HG02938 (cell line): ENCODE measurements around the gene UMODL1.

Source experiments
- ATAC-seq: cut with Tn5 transposase; IDR thresholded peaks from one replicate; pipeline ENCODE4 v1.9.1; 2021; ENCODE audit warnings: mild to moderate bottlenecking, moderate library complexity; ENCODE audit not compliant: unreplicated experiment

UMODL1 gene

DNA sequence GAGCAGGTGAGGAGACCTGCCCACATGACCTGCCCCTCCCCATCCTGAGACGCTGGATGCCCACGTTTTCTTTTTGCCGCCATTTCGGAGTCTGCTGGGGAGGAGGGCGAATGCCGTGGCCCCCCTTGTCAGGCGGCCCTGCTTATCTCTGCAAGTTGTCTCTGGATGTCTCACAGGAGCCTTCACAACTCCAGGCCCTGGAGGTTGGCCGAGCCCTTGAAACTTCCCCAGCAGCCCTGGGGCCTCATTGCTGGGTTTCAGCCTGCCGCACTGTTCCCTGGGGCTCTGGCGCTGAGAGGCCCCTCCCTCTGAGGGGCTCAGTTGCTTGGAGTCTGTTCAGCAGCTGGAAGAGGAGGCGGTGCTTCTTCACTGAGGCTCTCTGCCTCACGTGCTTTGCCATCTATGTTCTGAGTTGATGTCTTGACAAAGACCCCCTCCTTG lies 31.2 kb upstream of the UMODL1 start:
- ATAC-seq, result no peak

DNA sequence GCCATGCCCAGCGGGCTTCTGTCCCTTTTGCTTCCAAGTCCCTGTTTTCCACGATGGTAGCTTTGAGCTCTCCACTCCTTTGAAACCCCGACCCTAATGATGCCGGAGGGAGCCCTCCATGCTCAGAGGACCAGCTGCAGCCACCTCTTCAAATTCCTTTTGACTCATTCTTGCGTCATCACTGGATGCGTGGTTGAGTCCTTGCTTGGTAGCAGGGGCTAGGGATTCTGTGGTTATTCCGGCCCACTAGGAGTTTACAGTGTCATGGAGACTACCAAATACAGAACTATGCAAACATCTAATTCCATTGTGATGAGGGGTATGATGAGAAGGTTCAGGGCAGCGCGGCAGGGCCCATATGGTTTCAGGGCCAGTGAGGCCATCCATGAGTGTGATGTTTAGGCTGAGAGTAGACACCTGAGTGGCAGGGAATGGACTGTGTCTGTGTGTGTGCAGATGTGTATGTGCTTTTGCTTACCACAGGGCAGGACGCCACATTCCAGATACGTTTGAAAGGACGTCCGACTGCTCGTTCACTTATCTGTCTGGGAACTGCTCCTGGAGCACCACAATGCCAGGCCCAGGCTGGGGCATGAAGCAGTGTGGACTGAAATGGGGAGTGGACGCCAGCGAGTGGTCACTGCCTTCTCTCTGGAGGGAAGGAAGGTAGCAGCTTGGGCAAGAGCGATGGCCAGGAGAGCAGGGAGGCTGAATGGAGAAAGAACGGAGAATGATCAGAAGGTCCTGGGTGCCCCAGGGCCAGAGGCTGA lies 30.5 kb upstream of the UMODL1 start:
- no peak for ATAC-seq

DNA sequence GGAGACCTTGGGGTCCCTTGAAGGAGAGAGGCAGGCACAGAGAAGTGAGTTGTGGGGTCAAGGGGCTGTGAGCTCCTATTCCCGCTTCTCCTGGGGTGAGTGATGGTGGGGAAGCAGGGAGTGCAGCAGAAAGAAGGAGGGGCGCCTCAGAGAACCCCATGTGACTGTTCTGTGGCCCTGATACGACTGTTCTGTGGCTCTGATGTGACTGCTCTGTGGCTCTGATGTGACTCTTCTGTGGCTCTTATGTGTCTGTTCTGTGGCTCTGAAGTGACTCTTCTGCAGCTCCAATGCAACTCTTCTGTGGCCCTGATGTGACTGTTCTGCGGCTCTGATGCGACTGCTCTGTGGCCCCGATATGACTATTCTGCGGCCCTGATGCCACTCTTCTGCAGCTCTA lies 29.9 kb upstream of the UMODL1 start:
- no peak for ATAC-seq

DNA sequence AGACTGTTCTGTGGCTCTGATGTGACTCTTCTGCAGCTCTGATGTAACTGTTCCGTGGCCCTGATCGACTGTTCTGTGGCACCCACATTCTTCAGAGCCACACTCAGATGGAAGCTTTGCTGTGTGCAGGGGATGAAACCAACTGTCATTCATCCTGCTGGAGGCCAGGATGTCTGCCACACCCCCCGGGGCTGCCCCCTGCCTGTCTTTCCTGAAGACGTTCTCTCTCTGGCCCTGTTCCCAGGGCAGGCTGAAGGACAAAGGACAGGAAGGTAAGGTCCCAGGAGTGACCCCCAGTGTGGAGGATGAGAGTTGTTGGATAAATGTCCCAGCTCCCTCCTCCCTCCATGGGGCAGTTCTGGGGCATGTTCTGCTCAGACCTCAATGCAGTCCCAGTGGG lies 29.4 kb upstream of the UMODL1 start:
- ATAC-seq, result no peak

DNA sequence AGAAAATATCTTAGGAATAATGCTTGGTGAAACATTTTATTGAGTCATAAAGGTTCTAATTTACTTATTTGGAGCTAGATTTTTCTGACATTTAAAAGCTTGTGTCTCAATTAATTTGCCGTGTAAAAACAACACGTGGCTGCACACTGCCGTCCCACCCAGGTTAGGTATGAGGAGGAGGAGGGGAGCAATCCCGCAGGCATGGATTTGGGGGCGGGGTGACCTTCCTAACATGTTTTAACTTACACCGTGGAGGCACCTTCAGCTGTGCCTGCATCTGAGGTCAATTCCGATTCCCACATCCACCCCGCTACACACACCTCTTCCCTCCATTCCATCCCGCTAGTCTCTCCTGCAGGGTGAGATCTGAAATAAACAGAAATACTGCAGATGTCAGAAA lies 28.5 kb upstream of the UMODL1 start:
- ATAC-seq, result no peak

DNA sequence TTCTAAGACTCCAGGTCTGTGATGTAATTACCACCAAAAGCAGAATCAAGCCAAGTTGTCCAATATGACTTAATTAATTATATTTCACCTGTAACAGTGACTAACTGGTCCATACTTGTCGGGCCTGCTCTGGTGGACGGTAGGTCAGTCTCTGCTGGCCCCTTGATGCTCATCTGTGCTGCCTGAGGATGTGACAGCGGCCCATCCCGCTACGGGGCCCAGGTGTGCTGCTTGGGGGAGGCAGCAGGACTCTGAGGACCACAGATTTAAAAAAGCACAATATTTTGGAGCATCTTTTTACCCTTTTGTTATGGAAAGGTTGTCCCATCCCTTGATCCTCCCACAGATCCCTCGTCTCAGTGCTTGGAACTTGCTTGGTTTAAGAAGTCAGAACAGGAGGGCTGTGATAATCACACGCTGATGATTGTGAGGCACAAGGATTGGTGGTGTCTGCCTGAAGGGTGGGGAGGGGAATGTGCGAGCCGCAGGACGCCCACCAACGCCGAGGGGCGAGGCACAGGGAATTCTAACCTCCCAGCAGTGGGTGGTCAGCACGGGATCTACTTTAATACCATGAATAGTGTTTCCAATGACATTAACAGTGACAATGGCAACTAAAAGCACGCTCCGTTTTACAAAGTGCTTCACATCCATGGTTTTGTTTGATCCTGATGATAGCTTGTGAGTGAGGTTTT lies 27.8 kb upstream of the UMODL1 start:
- ATAC-seq, result no peak

DNA sequence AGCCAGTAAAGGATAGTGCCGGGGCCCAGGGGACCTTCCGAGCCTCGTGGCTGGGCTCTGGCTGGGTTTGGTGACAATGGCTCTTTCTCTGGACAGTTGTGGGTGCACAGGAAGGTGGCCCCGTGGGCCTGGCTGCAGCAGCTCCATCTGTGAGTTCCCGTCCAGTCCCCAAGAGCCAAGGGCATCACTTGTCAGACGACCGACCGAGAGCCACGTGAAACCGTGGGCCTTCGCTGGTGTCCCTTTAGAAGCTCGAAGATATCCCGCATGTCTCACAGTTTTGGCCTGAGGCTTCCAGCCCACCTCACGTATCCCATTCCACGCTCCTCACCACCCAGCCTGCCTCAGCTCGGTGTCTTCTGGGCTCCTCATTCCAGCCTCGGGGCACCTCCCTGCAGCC lies 27.2 kb upstream of the UMODL1 start:
- no peak for ATAC-seq

DNA sequence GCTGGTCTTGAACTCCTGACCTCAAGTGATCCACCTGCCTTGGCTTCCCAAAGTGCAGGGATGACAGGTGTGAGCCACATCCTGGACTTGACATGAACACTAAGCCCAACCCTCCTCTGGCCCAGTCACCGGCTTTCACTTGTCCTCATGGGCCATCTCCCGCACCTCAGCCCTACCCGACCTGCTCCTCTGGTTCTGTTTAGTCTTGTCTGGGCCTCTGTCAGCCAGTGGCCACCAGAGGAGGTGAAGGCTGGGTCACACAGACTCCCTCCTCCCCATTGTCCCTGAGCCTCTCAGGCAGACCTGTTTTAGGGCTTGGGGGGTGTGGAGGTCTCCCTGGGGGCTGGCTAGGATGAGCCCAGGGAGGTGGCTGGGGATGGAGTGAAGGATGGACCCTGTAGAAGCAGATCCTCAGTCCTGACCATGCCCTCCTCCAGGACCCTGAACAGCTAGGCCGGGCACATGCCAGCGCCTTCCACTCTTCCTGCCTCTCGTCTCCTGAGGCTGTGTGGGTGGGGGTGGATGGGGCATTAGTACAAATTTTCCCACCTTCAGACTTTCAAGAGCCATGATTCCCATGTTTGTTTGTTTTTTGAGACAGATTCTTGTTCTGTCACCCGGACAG lies 26.1 kb upstream of the UMODL1 start:
- ATAC-seq, result no peak

DNA sequence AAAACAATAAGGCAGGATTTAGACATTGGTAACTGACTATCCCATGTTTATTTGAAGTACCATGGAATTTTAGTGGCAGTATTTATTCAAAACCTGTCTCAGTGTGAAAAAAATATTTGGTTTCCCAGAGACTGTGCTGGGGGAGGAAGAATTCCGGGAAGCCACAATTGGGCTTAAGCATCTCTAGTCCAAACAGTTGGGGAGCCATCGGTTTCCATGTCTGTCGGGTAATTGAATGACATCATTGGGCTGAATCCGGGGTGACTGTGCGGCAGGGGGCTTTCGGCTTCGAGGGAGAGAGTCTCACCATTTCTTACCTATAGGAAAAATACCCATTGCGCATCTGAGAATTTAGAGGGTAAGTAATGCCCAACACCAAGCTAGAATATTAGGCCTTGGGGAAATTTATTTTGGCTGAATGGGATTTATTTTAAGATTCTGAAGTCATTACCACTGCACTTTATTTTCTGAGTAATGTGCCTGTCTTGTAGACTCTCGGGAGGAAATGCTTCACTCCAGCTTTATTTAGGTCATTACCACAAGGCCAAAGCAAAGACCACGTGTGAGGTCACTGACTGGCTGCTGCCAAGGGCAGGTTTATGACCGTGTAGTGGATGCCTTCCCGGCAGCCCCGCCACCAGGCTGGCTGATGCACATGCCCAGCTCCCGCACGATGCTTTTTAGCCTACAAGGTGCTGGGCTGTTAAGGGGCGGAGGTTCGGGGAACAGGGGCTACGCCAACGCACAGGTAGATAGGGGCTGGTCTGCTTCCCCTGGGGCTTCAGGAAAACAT lies 23.1 kb upstream of the UMODL1 start:
- ATAC-seq, result no peak

DNA sequence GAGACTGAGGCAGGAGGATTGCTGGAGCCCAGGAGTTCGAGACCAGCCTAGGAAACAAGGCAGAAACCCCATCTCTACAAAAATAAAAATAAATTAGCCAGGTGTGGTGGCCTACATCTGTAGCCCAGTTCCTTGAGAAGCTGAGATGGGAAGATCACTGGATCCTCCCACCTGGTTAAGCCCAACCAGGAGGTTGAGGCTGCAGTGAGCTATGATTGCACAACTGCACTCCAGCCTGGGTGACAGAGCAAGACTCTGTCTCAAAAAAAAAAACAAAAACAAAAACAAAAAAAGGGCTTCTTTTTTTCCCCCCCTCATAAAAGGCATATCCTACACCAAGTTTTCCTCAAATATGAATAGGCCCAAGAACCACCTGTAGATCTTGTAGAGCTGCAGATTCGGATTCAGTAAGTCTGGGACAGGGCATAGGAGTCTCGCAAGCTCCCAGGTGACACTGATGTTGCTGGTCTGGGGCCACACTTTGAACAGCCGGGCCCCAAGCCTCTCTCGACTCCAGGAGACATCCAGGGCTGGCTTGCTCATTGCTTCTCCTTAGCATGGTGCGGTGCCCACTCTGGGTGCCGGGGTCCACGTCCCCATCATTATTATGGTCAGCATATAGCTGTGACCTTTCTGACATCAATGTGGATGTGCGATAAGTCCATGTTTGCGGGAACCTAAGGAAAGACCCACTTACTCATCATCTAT lies 22.1 kb upstream of the UMODL1 start:
- ATAC-seq, result no peak

DNA sequence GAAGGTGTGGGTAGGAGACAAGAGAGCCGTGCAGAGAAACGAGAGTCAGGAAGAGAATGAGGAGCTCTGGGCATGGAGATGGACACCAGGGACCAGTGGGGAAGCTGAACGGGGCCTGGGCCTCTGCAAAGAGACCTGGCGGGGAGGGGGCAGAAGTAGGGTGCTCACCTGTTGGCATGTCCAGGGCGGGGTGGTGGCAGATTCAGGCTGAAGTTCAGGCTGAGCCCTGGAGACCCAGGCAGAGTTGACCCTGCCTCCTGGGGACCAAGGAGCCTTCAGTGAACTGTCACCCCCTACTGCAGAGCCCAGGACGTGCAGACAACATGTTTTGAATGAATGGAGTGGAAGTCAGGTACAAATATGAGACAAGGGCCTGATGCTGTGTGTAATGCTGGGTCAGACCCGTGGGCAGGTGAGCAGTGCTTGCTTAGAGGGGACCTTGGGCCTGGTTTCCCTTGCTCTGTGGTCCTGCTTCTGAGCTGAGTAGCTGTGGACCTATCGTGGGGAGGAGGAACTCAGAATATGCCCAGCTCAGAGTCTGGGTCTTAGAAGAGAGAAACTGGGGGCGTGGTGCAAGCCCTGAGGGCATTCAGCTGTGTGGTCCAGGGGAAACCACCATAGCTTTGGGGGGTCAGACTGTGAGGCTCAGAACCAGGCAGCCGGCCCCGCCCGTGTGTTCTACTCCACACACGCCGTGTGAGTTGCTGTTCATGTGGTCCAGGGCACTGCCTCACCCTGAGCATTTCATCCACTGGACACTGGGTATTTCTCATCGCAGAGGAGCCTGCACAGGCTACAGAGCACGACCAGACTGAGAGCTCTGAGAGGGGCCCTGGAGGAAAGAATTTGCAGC lies 21.3 kb upstream of the UMODL1 start:
- ATAC-seq, result no peak

DNA sequence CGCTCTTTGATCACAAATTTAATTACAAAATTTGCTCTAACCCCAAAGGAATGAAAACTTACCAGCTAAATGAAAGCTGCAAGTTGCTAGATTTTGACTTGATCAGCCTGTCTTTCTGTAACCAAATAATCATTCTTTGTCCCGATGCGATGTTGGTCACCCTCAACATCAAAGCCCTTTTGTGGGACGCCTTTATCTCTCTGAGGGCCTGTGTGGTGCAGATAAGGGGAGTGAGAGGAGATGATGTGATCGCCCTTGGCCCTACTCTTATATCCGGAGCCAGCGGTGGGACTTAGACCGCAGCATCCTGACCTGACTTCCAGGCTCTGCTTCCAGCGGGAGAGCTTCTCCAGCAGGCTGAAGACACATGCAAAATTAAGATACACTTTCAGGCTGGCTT lies 19.3 kb upstream of the UMODL1 start:
- ATAC-seq, result no peak

DNA sequence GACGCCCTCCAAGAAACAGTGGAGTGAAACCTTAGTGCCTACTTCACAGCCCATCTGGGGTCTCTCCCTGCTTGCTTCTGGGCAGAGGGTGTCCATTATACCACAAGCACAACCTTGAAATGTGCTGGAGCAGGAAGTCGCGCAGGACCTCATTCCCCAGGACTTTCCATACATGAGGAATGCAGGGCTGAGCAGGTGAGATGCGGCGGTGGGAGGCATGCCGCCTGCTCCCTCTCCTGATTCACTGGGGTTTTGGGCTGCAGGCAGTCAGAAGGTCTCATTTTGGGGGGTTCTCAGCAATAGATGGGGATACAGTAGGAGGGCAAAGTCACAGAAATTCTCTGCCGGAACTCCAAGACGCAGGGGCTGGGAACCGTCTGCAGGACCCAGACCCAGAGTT lies 15.7 kb upstream of the UMODL1 start:
- no peak for ATAC-seq

DNA sequence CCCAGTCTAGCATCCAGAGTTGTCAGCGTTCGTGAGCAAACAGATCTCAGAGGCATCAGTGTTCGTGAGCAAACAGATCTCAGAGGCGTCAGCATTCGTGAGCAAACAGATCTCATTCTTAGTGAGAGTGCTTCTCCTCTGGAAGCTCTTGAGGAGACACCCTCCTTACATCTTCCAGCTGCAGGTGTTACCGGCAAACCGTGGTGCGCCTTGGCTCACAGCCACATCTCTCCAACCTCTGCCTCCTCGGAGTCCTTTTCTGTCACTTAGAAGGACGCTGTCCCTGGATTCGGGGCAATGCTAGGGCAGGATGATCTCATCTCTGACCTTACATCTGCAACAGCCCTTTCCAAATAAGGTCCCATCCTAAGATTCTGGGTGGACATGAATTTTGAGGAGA lies 14.6 kb upstream of the UMODL1 start:
- ATAC-seq, result no peak

DNA sequence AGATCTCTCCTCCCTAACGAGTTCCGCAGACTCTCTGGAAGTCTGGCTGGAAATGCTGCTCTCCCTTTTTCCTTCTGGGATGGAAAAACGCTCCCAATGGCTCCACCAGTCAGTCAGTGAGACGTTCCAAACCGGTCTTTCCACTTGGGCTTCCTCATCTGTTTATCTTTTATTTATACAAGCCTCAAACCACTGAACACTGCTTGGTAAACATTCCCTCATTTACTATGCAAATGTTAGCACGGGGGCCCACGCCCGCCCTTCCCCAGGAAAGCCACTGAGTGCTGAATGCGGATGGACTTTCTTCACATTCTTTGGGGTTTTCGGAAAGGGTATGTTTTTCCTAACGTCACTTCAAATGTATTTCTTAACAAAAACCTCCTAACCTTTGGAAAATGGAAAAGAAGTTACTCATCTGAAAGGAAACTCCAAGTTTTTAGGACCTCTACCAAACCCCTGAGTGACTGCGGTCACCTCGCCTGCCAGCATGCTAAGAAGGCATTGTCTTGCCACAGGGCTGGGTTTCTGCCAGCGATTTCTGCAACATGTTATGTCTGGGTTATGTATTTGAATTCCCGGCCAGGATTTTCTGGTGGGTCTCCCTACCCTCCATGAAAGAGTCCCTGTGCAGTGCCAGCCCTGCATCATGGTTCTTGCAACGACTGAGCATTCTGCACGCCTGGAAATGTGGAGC lies 14.0 kb upstream of the UMODL1 start:
- no peak for ATAC-seq

DNA sequence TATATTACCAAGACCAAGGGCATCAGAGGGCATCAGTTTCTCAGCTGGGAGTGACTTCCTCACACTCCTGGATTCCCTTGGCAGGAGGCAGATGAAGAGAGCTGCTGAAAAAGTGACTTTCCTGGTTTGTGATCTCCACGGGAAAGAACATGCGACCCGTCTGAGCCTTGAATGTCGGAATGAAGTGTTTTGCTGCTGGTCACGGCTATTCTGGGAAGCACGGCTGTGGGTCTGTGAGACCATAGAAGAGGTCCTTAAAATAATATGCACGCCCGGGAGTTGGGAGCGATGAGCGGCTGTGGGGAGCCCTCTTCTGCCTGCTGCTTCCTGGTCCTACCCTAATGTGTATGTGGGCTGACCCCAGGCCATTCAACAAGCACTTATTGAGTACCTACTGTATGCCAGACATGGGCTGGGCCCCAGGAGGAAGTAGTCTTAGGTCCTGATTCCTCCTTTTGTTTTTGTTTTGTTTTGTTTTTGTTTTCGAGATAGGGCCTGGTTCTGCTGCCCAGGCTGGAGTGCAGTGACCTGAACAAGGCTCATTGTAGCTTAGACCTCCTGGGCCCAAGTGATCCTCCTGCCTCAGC lies 13.2 kb upstream of the UMODL1 start:
- no peak for ATAC-seq

DNA sequence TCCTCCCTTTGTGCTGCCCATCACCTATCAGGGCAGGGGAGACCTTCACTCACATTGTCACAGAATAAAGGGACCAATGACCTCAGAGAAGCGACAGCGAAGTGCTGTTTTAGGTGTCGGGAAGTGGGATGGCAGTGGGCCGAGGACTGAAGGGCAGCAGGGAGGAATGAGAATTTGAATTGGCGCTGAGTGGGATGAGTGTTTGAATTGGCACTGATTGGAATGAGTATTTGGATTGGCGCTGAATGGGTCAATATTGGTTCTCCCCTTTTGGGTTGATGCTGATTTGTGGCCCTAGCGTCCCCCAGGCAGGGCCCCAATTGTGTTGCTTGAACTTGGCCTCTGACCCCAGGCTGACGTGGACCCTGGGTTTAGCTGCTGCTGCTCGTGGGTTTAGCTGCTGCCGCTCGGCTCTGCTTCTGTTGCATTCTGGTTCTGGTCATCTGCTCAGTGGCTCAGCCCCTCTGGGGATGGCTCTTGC lies 12.4 kb upstream of the UMODL1 start:
- ATAC-seq, result no peak

DNA sequence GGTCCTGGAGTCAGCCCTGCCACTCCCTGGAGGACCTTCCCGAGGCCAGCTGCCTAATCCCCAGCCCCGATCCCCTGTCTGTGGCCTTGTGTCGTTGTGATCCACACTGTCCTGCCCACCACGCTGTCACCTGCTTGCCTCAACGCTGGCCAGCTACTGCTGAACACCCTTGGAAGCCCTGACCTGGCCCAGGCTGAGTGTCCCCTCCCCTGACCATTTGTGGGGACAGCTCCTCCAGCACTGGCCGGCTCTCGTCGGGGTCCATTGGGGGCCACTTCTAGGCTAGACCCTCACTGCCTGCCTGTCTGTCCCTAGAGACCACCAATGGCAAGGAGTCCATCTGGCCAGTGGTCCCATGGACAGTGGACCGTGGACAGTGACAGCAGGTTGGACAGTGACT lies 12.0 kb upstream of the UMODL1 start:
- ATAC-seq, result no peak

DNA sequence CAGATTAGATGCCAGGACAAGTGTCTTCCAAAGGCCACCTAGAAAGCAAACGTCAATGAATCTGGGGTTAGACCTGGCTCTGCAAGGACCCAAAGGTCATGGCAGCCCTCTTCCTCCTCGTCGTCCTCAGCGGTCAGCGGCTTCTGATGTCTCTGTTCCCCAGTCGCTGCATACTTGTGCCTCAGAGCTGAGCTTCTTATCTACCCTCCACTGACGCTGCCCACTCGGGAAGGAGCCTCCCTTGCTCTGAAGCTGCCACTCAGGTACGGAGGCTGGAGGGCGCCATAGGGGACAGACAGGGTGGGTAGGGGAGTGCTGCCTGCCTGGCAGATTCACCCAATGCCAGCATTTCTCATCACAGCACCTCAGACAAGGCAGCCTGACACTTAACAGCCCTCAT lies 11.4 kb upstream of the UMODL1 start:
- no peak for ATAC-seq
